Type B pancreatic cell (in vitro differentiated cells): Measurements from ENCODE around the gene CTDSP2. TPM values are rescaled to one million over a fixed set of nuclear protein-coding genes. Genes with fewer than 3 reads are reported as not detected.

Experiments used
- DNase-seq: peaks from one replicate; pipeline ENCODE4 v3.0.0; 2021; ENCODE audit warnings: mixed read lengths; ENCODE audit not compliant: unreplicated experiment; ENCODE audit errors: extremely low spot score
- H3K27ac Mint-ChIP-seq: 2 replicates; pipeline ENCODE4 v1.8.0; 2021; ENCODE audit warnings: mild to moderate bottlenecking, mixed read lengths
- H3K27me3 Mint-ChIP-seq: 2 replicates; pipeline ENCODE4 v1.8.0; 2021; ENCODE audit warnings: mixed read lengths
- H3K36me3 Mint-ChIP-seq: 2 replicates; pipeline ENCODE4 v1.8.0; 2021; ENCODE audit warnings: mixed read lengths
- H3K4me1 Mint-ChIP-seq: one replicate; pipeline ENCODE4 v1.8.0; 2021; ENCODE audit warnings: mixed read lengths; ENCODE audit not compliant: unreplicated experiment
- H3K4me3 Mint-ChIP-seq: 2 replicates; pipeline ENCODE4 v1.8.0; 2021; ENCODE audit warnings: mild to moderate bottlenecking, mixed read lengths
- H3K9me3 Mint-ChIP-seq: 2 replicates; pipeline ENCODE4 v1.8.0; 2021; ENCODE audit warnings: mixed read lengths
- total RNA-seq: library from RNA; stranded (reverse); gene quantifications from 2 replicates; pipeline ENCODE4 v1.2.1, GENCODE V29; 2021; ENCODE audit warnings: low replicate concordance
- TF ChIP-seq, protein P1 (sequence below): fragments of 200-600 bp; sonication (generic); conservative IDR thresholded peaks from 2 replicates; pipeline ENCODE4 v1.5.0; 2021; ENCODE audit warnings: antibody characterized with exemption, mild to moderate bottlenecking

Gene CTDSP2
- total RNA-seq, 1 donor from 2014 or later = 183 TPM

DNA sequence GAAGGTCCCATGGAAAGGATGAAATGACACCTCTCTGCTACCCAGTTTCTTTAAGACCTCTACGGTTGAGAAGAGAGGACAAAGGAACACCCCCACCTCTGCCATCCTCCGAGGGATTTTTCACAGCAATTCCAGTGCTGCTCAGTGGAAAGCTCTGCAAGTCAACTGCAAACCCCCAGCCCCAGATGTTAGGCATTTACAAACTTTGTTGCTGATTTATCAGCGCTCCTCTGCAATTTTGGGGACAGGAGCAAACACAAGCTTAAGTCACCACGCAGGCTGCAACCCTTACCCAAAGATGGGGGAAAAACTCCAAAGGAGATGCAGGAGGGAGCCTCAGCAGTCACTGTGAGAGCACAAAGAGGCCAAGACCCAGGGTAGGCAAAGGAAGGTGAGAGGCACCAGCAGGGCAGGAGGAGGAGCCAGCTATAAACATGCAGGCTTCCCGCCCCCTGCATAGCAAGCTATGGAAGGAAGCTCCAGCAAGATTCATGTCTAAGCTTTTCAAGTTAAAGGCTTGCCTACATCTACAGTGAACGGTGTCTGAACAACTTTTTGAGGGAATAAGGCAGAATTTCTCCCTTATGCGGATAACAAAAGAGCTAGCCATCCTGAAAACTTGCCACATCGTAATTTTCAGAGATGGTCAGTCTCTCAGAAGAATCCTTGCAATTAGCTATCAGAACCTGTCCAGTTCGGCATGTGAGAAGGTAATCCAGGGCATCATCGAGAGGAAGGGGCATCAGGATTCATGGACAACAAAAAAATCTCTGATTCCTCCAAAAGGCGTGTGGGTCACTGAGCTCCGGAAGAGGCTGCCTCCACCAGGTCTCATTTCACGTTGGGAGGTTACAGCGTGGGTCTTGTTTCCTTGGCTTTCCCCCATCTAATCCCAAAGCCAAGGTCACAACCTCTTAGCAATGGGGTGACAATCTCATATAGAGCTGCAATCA is 3.9 kb downstream of the CTDSP2 start:
- DNase-seq = no peak
- Mint-ChIP-seq H3K27me3 (no peaks in the 10 kb centered on the region), H3K4me3 (peak overlapping the region; percentile 94), H3K36me3 (peaks cover 7% of the 10 kb centered on the region), H3K27ac (peak overlapping the region; percentile 92), H3K4me1 (peaks cover 71% of the 10 kb centered on the region), H3K9me3 (no peaks in the 10 kb centered on the region)
- TF ChIP-seq, protein P1, sequence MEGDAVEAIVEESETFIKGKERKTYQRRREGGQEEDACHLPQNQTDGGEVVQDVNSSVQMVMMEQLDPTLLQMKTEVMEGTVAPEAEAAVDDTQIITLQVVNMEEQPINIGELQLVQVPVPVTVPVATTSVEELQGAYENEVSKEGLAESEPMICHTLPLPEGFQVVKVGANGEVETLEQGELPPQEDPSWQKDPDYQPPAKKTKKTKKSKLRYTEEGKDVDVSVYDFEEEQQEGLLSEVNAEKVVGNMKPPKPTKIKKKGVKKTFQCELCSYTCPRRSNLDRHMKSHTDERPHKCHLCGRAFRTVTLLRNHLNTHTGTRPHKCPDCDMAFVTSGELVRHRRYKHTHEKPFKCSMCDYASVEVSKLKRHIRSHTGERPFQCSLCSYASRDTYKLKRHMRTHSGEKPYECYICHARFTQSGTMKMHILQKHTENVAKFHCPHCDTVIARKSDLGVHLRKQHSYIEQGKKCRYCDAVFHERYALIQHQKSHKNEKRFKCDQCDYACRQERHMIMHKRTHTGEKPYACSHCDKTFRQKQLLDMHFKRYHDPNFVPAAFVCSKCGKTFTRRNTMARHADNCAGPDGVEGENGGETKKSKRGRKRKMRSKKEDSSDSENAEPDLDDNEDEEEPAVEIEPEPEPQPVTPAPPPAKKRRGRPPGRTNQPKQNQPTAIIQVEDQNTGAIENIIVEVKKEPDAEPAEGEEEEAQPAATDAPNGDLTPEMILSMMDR = no peak

DNA sequence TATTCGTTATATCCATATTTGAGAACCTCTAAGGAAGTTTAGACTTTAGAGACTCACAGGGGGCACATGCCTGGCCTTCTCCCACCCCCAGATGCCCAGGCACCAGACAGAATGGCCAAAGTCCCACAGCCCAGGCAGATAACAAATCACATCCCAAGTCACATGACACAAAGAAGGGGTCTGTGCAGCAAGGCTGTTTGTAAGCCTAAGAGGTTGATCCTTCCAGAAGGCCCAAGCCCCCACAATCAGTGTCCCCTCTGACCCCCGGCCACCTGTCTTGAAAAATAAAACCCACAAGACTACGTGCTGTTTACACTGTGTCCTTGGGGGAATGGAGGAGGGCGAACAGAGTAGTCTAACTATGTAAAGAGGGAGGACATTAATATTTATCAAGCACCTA is 5.1 kb downstream of the CTDSP2 start:
- H3K9me3 Mint-ChIP-seq = no peaks in the 10 kb centered on the region
- peaks cover 77% of the 10 kb centered on the region for H3K4me1 Mint-ChIP-seq
- TF ChIP-seq, protein P1 = no peak
- peaks cover 7% of the 10 kb centered on the region for H3K36me3 Mint-ChIP-seq
- H3K27me3 Mint-ChIP-seq = no peaks in the 10 kb centered on the region
- no peak for DNase-seq
- peak overlapping the region; percentile 13 for H3K27ac Mint-ChIP-seq
- H3K4me3 Mint-ChIP-seq = peak overlapping the region; percentile 94

DNA sequence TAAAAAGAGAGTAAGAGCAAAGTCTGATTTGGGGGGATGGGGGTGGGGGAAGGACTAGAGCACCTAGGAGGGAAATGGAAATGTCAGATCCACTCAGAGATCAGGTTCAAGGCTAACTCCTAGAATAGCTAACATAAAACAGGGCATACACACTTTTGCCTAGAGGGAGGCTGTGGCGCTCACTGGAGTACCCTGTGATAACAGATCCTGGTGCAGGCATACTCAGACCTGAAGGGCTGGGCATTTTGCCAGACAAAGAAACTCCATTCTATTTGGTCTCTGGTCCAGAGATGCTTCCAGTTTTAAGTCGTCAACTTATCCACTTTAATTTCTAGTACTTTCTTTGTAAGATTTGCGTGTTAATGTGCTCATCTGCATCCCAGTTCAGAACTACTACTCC is 5.8 kb downstream of the CTDSP2 start:
- Mint-ChIP-seq H3K9me3 (no peaks in the 10 kb centered on the region), H3K4me1 (peaks cover 84% of the 10 kb centered on the region), H3K4me3 (peak overlapping the region; percentile 94), H3K27ac (peak overlapping the region; percentile 13), H3K36me3 (peaks cover 7% of the 10 kb centered on the region), H3K27me3 (no peaks in the 10 kb centered on the region)
- DNase-seq = no peak
- TF ChIP-seq, protein P1 = no peak

DNA sequence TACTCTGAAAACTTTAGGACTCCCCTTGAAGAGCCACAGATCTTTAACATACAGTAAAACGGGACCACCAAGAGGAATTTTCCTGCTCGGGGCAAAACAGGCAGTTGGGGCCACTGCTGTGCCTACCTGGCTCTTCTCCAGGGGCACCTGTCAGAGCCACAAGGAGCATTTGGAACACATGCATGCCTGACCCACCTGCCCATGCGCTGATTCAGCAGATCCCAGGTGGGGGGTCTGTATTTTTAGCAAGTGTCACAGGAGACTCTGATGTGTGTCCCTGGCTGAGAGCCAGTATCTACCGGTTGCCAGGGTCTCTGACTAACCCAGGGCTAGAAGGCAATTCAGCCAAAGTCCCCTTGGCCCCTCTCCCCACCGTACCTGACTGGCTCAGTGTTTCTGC is 6.5 kb downstream of the CTDSP2 start:
- Mint-ChIP-seq H3K27ac (peak overlapping the region; percentile 13), H3K9me3 (no peaks in the 10 kb centered on the region), H3K27me3 (no peaks in the 10 kb centered on the region), H3K36me3 (peaks cover 7% of the 10 kb centered on the region), H3K4me3 (no peak overlapping the region), H3K4me1 (peaks cover 87% of the 10 kb centered on the region)
- TF ChIP-seq, protein P1 = no peak
- DNase-seq = no peak

DNA sequence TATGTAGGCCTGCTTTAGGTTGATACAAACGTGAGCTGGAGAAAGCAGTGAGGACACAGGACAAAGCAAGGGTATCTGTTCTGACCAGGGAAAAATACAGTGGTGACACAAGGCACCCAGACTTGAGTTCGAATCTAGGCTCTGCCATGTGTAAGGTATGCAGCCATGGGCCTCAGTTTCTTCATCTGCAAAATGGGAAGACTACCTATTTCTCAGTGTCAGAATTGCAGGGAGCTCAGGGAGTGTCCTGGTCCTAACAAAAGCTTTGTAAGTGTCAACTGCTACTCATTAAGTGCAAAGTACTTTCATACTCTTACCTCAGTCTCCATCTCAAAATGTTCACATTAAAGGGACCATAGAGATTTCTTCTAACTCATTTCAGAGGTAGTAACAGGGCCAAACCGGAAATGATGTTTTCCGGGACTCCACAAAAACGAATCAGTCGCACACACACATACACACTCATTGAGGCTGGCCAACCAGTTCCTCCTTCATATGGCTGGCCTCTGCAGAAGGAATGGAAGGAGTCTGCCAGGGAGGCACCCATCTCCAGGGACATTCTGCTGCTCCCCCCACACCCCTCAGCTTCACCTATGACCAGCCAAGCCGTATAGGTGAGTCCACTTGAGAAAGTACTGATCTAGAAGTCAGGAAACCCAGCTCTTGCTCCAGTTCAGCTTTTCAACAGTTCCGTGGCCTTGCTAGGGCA is 7.8 kb downstream of the CTDSP2 start:
- Mint-ChIP-seq H3K4me3 (peak overlapping the region; percentile 60), H3K9me3 (no peaks in the 10 kb centered on the region), H3K4me1 (peaks cover 80% of the 10 kb centered on the region), H3K27me3 (no peaks in the 10 kb centered on the region), H3K36me3 (peaks cover 3% of the 10 kb centered on the region), H3K27ac (peak overlapping the region; percentile 13)
- TF ChIP-seq, protein P1 = no peak
- DNase-seq = no peak
